KOPT-K1 (cell line): ENCODE measurements around the gene NAA38.
A peak's percentile ranks its signal among the peaks of the same experiment; 100 is the strongest.

Source experiments
- H3K27ac ChIP-seq: fragments of 200-600 bp; sonication (generic); 2 replicates; pipeline ENCODE4 v1.5.1; 2016; ENCODE audit warnings: antibody characterized with exemption, mild to moderate bottlenecking, low read depth, low read length; ENCODE audit not compliant: poor library complexity, severe bottlenecking
- H3K36me3 ChIP-seq: fragments of 200-600 bp; sonication (generic); 2 replicates; pipeline ENCODE4 v1.5.1; 2017; ENCODE audit warnings: antibody characterized with exemption, mild to moderate bottlenecking, low read length, moderate library complexity; ENCODE audit not compliant: insufficient read depth
- H3K9me3 ChIP-seq: fragments of 200-600 bp; sonication (generic); 2 replicates; pipeline ENCODE4 v1.5.1; 2017; ENCODE audit warnings: antibody characterized with exemption, low read length, mild to moderate bottlenecking; ENCODE audit not compliant: insufficient read depth, poor library complexity, severe bottlenecking

Gene NAA38

GRCh38 chr17:7856811-7857712 is at the start of gene NAA38:
TSS of gene NAA38 (minus strand) at chr17:7857559. CDS start at chr17:7857463, 96 bp downstream.
- no peaks in the 10 kb centered on the region for H3K9me3 ChIP-seq
- H3K27ac ChIP-seq = peak within 1 kb of the TSS; percentile 95
- peaks cover 26% of the 10 kb centered on the region for H3K36me3 ChIP-seq

GRCh38 chr17:7903154-7904103 is 46.1 kb upstream of the NAA38 start:
- no peak overlapping the region for H3K27ac ChIP-seq
- no peaks in the 10 kb centered on the region for H3K9me3 ChIP-seq
- H3K36me3 ChIP-seq = peaks cover 100% of the 10 kb centered on the region

- Histone ChIP-seq H3K36me3 (peaks cover 96% of the 10 kb centered on the region), H3K27ac (no peak overlapping the region), H3K9me3 (no peaks in the 10 kb centered on the region)
Measured at GRCh38 chr17:7897773-7898172, 40.4 kb upstream of the NAA38 start.

GRCh38 chr17:7897090-7897489 is 39.7 kb upstream of the NAA38 start:
- Histone ChIP-seq H3K27ac (no peak overlapping the region), H3K9me3 (no peaks in the 10 kb centered on the region), H3K36me3 (peaks cover 93% of the 10 kb centered on the region)

- Histone ChIP-seq H3K27ac (no peak overlapping the region), H3K9me3 (no peaks in the 10 kb centered on the region), H3K36me3 (peaks cover 93% of the 10 kb centered on the region)
Measured at GRCh38 chr17:7894866-7895265, 37.5 kb upstream of the NAA38 start.

- Histone ChIP-seq H3K27ac (no peak overlapping the region), H3K36me3 (peaks cover 93% of the 10 kb centered on the region), H3K9me3 (no peaks in the 10 kb centered on the region)
Measured at GRCh38 chr17:7894226-7894625, 36.9 kb upstream of the NAA38 start.

GRCh38 chr17:7893187-7893880 is 36.0 kb upstream of the NAA38 start:
- no peaks in the 10 kb centered on the region for H3K9me3 ChIP-seq
- peaks cover 84% of the 10 kb centered on the region for H3K36me3 ChIP-seq
- no peak overlapping the region for H3K27ac ChIP-seq

GRCh38 chr17:7889166-7889955 is 32.0 kb upstream of the NAA38 start:
- H3K27ac ChIP-seq = peak overlapping the region; percentile 93
- peaks cover 48% of the 10 kb centered on the region for H3K36me3 ChIP-seq

GRCh38 chr17:7888184-7888920 is 31.0 kb upstream of the NAA38 start, which contains the start of gene CHD3:
TSS of gene CHD3 (plus strand) at chr17:7888789. CDS start at chr17:7889001, 212 bp downstream.
- H3K27ac ChIP-seq = peak within 1 kb of the TSS; percentile 93
- H3K36me3 ChIP-seq = peaks cover 38% of the 10 kb centered on the region
- no peaks in the 10 kb centered on the region for H3K9me3 ChIP-seq

More at GRCh38 chr17:7889166-7889955, 32.0 kb upstream of the NAA38 start:
- no peaks in the 10 kb centered on the region for H3K9me3 ChIP-seq

- Histone ChIP-seq H3K36me3 (peaks cover 33% of the 10 kb centered on the region), H3K27ac (peak overlapping the region; percentile 93), H3K9me3 (no peaks in the 10 kb centered on the region)
Measured at GRCh38 chr17:7887482-7888183, 30.3 kb upstream of the NAA38 start.

GRCh38 chr17:7887038-7887481 is 29.7 kb upstream of the NAA38 start:
- Histone ChIP-seq H3K9me3 (no peaks in the 10 kb centered on the region), H3K27ac (peak overlapping the region; percentile 93), H3K36me3 (peaks cover 28% of the 10 kb centered on the region)

- no peaks in the 10 kb centered on the region for H3K9me3 ChIP-seq
- peak overlapping the region; percentile 93 for H3K27ac ChIP-seq
- H3K36me3 ChIP-seq = peaks cover 22% of the 10 kb centered on the region
Measured at GRCh38 chr17:7886227-7887037, 29.1 kb upstream of the NAA38 start.
